GM23338 (cell line): ENCODE data around the gene RWDD3. TPM values are rescaled to one million over a fixed set of nuclear protein-coding genes. Genes with fewer than 3 reads are reported as not detected.

ENCODE experiments used
- ATAC-seq: fragments of 200-7000 bp; cut with Tn5 transposase; 3 replicates; pipeline ENCODE4 v1.9.1; 2020
- DNase-seq: peaks from one replicate; pipeline ENCODE4 v3.0.0-alpha.2; 2015; ENCODE audit warnings: low spot score
- H2AFZ ChIP-seq: fragments of 200-600 bp; sonication (generic); 2 replicates; pipeline ENCODE4 v1.8.0; 2016; ENCODE audit warnings: antibody characterized with exemption, mild to moderate bottlenecking, moderate library complexity
- H3F3A ChIP-seq: fragments of 200-600 bp; sonication (generic); replicated peaks from 2 replicates; pipeline ENCODE4 v1.8.0; 2017; ENCODE audit warnings: antibody characterized with exemption, mixed run types, low read depth
- H3K27ac ChIP-seq: fragments of 200-600 bp; sonication (generic); 2 replicates; pipeline ENCODE4 v1.6.1; 2016; ENCODE audit warnings: low read depth
- H3K27me3 ChIP-seq: fragments of 200-600 bp; sonication (generic); 2 replicates; pipeline ENCODE4 v1.8.0; 2016; ENCODE audit warnings: mild to moderate bottlenecking, mixed run types, moderate library complexity; ENCODE audit not compliant: insufficient read depth
- H3K36me3 ChIP-seq: fragments of 200-600 bp; sonication (generic); 2 replicates; pipeline ENCODE4 v1.8.0; 2016; ENCODE audit warnings: mild to moderate bottlenecking; ENCODE audit not compliant: insufficient read depth
- H3K4me1 ChIP-seq: fragments of 200-600 bp; sonication (generic); 2 replicates; pipeline ENCODE4 v1.8.0; 2016; ENCODE audit warnings: mild to moderate bottlenecking, moderate library complexity; ENCODE audit not compliant: insufficient read depth
- H3K4me2 ChIP-seq: fragments of 200-600 bp; sonication (generic); 2 replicates; pipeline ENCODE4 v1.7.1; 2017; ENCODE audit warnings: mixed run types
- H3K4me3 ChIP-seq: fragments of 200-600 bp; sonication (generic); 2 replicates; pipeline ENCODE4 v1.6.1; 2016; ENCODE audit warnings: mixed run types
- H3K79me2 ChIP-seq: fragments of 200-600 bp; sonication (generic); replicated peaks from 2 replicates; pipeline ENCODE4 v1.8.0; 2017; ENCODE audit warnings: mild to moderate bottlenecking; ENCODE audit not compliant: insufficient read depth
- H3K9me2 ChIP-seq: fragments of 200-600 bp; sonication (generic); 2 replicates; pipeline ENCODE4 v1.8.0; 2017; ENCODE audit not compliant: insufficient read depth
- H4K20me1 ChIP-seq: fragments of 200-600 bp; sonication (generic); replicated peaks from 2 replicates; pipeline ENCODE4 v1.8.0; 2017; ENCODE audit warnings: mild to moderate bottlenecking; ENCODE audit not compliant: insufficient read depth
- H3K27ac Mint-ChIP-seq: 2 replicates; pipeline ENCODE4 v1.8.0; 2020; ENCODE audit warnings: inconsistent platforms, mild to moderate bottlenecking, moderate library complexity, mixed read lengths
- H3K27me3 Mint-ChIP-seq: 3 replicates; pipeline ENCODE4 v1.8.0; 2022; ENCODE audit warnings: low read depth, mild to moderate bottlenecking, moderate library complexity, mixed read lengths, inconsistent platforms; ENCODE audit not compliant: insufficient read depth, poor library complexity
- H3K36me3 Mint-ChIP-seq: 3 replicates; pipeline ENCODE4 v1.8.0; 2021; ENCODE audit warnings: low read depth, mild to moderate bottlenecking, inconsistent platforms, moderate library complexity, mixed read lengths
- H3K4me1 Mint-ChIP-seq: 3 replicates; pipeline ENCODE4 v1.8.0; 2020; ENCODE audit warnings: mild to moderate bottlenecking, inconsistent platforms, mixed read lengths
- H3K4me3 Mint-ChIP-seq: 3 replicates; pipeline ENCODE4 v1.8.0; 2021; ENCODE audit warnings: moderate library complexity, mild to moderate bottlenecking, inconsistent platforms, mixed read lengths
- H3K9me3 Mint-ChIP-seq: 3 replicates; pipeline ENCODE4 v1.8.0; 2020; ENCODE audit warnings: moderate library complexity, mild to moderate bottlenecking, inconsistent platforms, mixed read lengths
- CREB1 ChIP-seq: fragments of 250-450 bp; sonication (Bioruptor Pico); IDR thresholded peaks from 2 replicates; pipeline ENCODE4 v1.5.0; 2020; ENCODE audit warnings: low read depth, mild to moderate bottlenecking, moderate library complexity
- CTCF ChIP-seq, 2 experiments: fragments of 200-600 bp in 1 of 2; sonication (generic) in 1 of 2; conservative IDR thresholded peaks; 2 replicates each; pipeline versions ENCODE4 v1.5.1 to v1.6.1; 2016 to 2017; ENCODE audit warnings: antibody characterized with exemption in 2 of 2, low read depth in 2 of 2, mild to moderate bottlenecking in 2 of 2, moderate library complexity in 1 of 2
- ETS1 ChIP-seq: IDR thresholded peaks from 2 replicates; pipeline ENCODE4 v1.6.1; 2016; ENCODE audit warnings: antibody characterized with exemption
- EZH2phosphoT487 ChIP-seq: fragments of 200-600 bp; sonication (generic); IDR thresholded peaks from one replicate; pipeline ENCODE4 v1.8.1; 2018; ENCODE audit warnings: antibody characterized with exemption; ENCODE audit not compliant: unreplicated experiment
- JUNB ChIP-seq: IDR thresholded peaks from one replicate; pipeline ENCODE4 v1.6.1; 2016; ENCODE audit warnings: antibody characterized with exemption; ENCODE audit not compliant: unreplicated experiment
- NANOG ChIP-seq: IDR thresholded peaks from 2 replicates; pipeline ENCODE4 v1.6.1; 2016; ENCODE audit warnings: antibody characterized with exemption, borderline replicate concordance
- POLR2AphosphoS5 ChIP-seq: IDR thresholded peaks from 2 replicates; pipeline ENCODE4 v1.6.1; 2016; ENCODE audit warnings: antibody characterized with exemption, low read depth
- REST ChIP-seq: IDR thresholded peaks from one replicate; pipeline ENCODE4 v1.6.1; 2018; ENCODE audit warnings: antibody characterized with exemption; ENCODE audit not compliant: unreplicated experiment
- STAT1 ChIP-seq: IDR thresholded peaks from one replicate; pipeline ENCODE4 v1.6.1; 2016; ENCODE audit warnings: antibody characterized with exemption; ENCODE audit not compliant: unreplicated experiment
- ZNF331 ChIP-seq: fragments of 250-450 bp; sonication (Bioruptor Pico); IDR thresholded peaks from 2 replicates; pipeline ENCODE4 v1.5.0; 2020; ENCODE audit warnings: low read depth, mild to moderate bottlenecking, moderate library complexity
- ZNF462 ChIP-seq: fragments of 250-450 bp; sonication (Bioruptor Pico); IDR thresholded peaks from 2 replicates; pipeline ENCODE4 v1.5.0; 2020; ENCODE audit warnings: mild to moderate bottlenecking, moderate library complexity
- polyA plus RNA-seq: library from polyadenylated mRNA; unstranded; fragments of >200 nt; fragmentation: Nextera tagmentation; extraction: Ambion mirVana; gene quantifications from 2 replicates; pipeline ENCODE4 v1.2.1, GENCODE V29; 2016
- total RNA-seq: library from RNA; depleted of rRNA; stranded (reverse); fragments of >200 nt; shearing (Covaris generic); gene quantifications from 2 replicates; pipeline ENCODE4 v1.2.3, GENCODE V29; 2014

Gene RWDD3
- total and polyA plus RNA-seq, 2 experiments from 2014 or later, result 19.3 to 50.7 TPM

- TF ChIP-seq REST (no peak), CREB1 (CRISPR knock-in tag) (no peak), ZNF331 (no peak), POLR2AphosphoS5 (no peak), EZH2phosphoT487 (no peak), ETS1 (no peak), CTCF (conservative IDR thresholded peaks at IDR 0.05; ENCODE audit: low read depth in 2 of 2) (no peak)
Observed at GRCh38 chr1:95195046-95195445, 39.0 kb upstream of the RWDD3 start (continued).

- Histone ChIP-seq H3F3A (no peaks in the 10 kb centered on the region), H3K9me2 (no peaks in the 10 kb centered on the region), H4K20me1 (no peaks in the 10 kb centered on the region), H3K4me2 (no peak overlapping the region), H3K27me3 (no peaks in the 10 kb centered on the region), H3K36me3 (no peaks in the 10 kb centered on the region), H3K4me3 (no peak overlapping the region), H3K79me2 (no peaks in the 10 kb centered on the region), H3K27ac (no peak overlapping the region), H2AFZ (no peak overlapping the region), H3K4me1 (no peaks in the 10 kb centered on the region)
- H3K36me3 Mint-ChIP-seq, result no peaks in the 10 kb centered on the region
- no peak overlapping the region for H3K4me3 Mint-ChIP-seq
- ATAC-seq, result no peak
- H3K9me3 Mint-ChIP-seq, result no peaks in the 10 kb centered on the region
- H3K4me1 Mint-ChIP-seq, result peaks cover 4% of the 10 kb centered on the region
- H3K27ac Mint-ChIP-seq, result no peak overlapping the region
- no peaks in the 10 kb centered on the region for H3K27me3 Mint-ChIP-seq
- no peak for DNase-seq
- TF ChIP-seq ZNF462 (CRISPR knock-in tag) (no peak), JUNB (no peak), NANOG (no peak), ETS1 (no peak), STAT1 (no peak), ZNF331 (no peak), CREB1 (CRISPR knock-in tag) (no peak)
Observed at GRCh38 chr1:95196017-95196416, 38.0 kb upstream of the RWDD3 start.
